T-helper 17 cell (primary cell): ENCODE data around the gene TFRC. TPM values are rescaled to one million over a fixed set of nuclear protein-coding genes. Genes with fewer than 3 reads are reported as not detected.
A peak's percentile ranks its signal among the peaks of the same experiment; 100 is the strongest.

Experiments
- ATAC-seq: fragments of 150-1000 bp; cut with Tn5 transposase; 2 replicates; pipeline ENCODE4 v1.10.0; 2021; ENCODE audit warnings: mild to moderate bottlenecking, moderate library complexity
- DNase-seq, 3 donors: peaks; one replicate each; pipeline versions ENCODE4 v3.0.0 to v3.0.0-alpha.2; 2020 to 2021
- H3K9me3 ChIP-seq: one replicate; pipeline ENCODE4 v1.7.0; 2013; ENCODE audit warnings: low read length, mild to moderate bottlenecking; ENCODE audit not compliant: control insufficient read depth, poor library complexity, severe bottlenecking
- H3K27ac Mint-ChIP-seq: one replicate; pipeline ENCODE4 v1.8.0; 2022; ENCODE audit warnings: mild to moderate bottlenecking, moderate library complexity, mixed read lengths
- H3K27me3 Mint-ChIP-seq: one replicate; pipeline ENCODE4 v1.8.0; 2022; ENCODE audit warnings: mixed read lengths
- H3K36me3 Mint-ChIP-seq: one replicate; pipeline ENCODE4 v1.8.0; 2022; ENCODE audit warnings: low read depth, mixed read lengths
- H3K4me1 Mint-ChIP-seq: one replicate; pipeline ENCODE4 v1.8.0; 2022; ENCODE audit warnings: mild to moderate bottlenecking, mixed read lengths
- H3K4me3 Mint-ChIP-seq: one replicate; pipeline ENCODE4 v1.8.0; 2022; ENCODE audit warnings: mild to moderate bottlenecking, moderate library complexity, mixed read lengths
- total RNA-seq, 4 donors: library from RNA in 2 of 4; stranded (reverse) in 2 of 4; gene quantifications; one replicate each; pipeline ENCODE4 v1.2.3 and lab custom pipeline; 2022 to 2026

Gene TFRC
- 100 to 1,000 TPM; 218 to 221 TPM for total RNA-seq
- total RNA-seq (lab: John Stamatoyannopoulos, UW): 259 to 519 reads per million in 2 donors

DNA sequence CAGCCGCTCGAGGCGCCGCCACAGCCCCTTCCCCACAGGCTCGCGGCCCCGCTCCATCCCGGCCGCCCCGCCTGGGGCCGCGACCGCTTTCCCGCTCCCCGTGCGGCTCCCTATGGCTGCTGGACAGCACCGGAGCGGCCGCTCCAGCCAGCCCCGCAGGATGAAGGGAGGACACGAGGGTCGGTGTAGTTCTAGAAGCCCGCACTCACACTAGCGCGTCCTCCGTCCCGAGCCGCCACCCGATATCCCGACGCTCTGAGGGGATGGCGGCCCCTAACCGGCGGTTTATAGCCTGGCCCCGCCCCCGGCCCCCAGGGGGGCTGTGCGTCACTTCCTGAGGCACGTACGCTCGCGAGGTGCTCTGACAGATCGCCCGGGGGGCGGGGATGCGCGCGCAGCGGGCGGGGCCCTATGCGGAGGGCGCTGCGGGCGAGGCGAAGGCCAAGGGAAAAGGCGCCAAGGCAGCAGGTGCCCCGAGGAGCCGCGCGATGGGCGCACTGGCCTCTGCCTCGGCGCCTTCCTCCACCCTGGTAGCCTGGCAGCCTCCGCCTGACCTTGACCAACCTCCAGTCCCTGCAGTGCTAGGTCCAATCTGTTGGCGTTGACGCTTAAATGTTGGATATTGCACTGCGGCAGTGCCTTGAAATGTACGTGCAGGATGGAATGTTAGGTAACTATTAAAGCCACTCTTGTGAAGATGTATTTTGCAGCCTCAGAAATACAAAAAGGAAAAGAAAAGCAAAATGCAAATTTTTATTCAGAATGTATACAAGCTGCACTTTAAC lies at the start of gene TFRC:
TFRC (minus strand) TSS at position 257 of the 785 bp plus-strand sequence. CDS start 4,991 bp downstream, outside the sequence.
- peak within 1 kb of the TSS; percentile 92 for H3K27ac Mint-ChIP-seq
- H3K36me3 Mint-ChIP-seq: peaks cover 3% of the 10 kb centered on the region
- DNase-seq (peak; percentile 94 to 99 (median 94)), ATAC-seq (peak; percentile 91)
- H3K4me3 Mint-ChIP-seq: peak within 1 kb of the TSS; percentile 96
- H3K4me1 Mint-ChIP-seq: peaks cover 40% of the 10 kb centered on the region
- H3K9me3 ChIP-seq: no peaks in the 10 kb centered on the region
- H3K27me3 Mint-ChIP-seq: no peaks in the 10 kb centered on the region

DNA sequence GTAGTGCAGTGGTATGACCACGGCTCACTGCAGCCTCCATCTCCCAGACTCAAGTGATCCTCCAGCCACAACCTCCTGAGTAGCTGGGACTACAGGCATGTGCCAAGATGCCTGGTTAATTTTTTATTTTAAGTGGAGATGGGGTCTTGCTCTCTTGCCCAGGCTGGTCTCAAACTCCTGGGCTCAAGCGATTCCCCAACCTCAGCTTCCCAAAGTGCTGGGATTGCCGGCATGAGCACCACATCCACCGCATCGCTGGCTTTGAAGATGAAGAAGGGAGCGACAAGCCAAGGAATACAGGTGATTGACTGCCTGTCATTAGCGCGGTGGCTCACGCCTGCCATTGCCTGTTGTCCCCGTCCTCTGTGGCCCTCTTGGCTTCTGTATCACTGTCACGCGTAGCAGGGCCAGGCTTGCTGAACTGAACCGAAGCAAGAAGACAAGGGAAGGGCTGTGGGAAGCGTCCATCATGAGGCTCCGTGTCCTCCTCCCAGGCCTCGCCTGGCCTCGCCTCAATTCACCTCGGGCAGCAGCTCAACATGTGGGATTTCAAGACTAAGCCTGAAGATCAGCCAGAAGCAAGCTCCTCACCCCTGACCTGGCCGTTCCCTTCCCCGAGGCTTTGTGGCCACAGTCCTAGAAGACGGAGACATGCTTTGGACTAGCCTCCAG lies 46.4 kb upstream of the TFRC start:
- no peaks in the 10 kb centered on the region for H3K9me3 ChIP-seq
- Mint-ChIP-seq H3K4me1 (peaks cover 19% of the 10 kb centered on the region), H3K27ac (peak overlapping the region; percentile 91), H3K4me3 (no peak overlapping the region), H3K36me3 (no peaks in the 10 kb centered on the region), H3K27me3 (no peaks in the 10 kb centered on the region)
- no peak for DNase-seq
- no peak for ATAC-seq

DNA sequence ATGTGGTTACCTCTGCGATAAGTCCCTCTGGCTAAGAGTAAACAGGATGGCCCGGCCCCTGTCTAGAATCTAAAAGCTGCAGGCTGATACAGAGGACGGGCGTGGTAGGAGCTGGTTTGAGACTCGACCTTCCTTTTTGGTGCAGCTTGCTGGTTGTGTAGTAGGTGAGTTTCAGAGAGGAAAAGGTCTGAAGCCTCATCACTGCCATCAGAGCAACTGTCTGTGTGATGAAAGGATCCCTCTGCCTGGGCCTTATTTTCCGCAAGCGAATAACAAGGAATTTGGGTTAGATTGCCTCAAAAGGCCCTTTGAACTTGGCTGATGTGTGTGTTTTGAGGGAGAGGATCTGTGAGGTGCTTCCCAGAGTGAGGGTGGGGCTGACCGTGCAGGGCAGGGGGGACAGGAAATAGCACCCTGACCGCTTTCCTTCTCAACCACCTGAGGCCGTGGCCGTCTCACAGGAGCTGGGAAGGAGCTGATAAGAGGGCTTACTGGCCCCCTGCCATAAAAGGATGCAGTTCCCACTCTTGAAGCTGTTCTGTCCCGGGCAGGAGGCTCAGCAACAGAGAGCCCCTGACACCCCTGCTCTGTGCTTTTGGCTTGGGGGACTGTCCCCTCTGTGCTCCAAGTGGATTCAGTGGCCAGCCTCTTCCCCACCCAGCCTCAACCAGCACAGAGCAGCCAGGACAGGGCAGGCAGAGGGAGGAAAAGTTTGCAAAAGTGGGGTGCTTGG lies 45.6 kb upstream of the TFRC start:
- Mint-ChIP-seq H3K4me3 (peak overlapping the region; percentile 39), H3K27me3 (no peaks in the 10 kb centered on the region), H3K27ac (peak overlapping the region; percentile 91), H3K4me1 (peaks cover 24% of the 10 kb centered on the region), H3K36me3 (no peaks in the 10 kb centered on the region)
- H3K9me3 ChIP-seq: no peaks in the 10 kb centered on the region
- DNase-seq (peak in 1 of 3 donors; percentile 27), ATAC-seq (peak; percentile 56)

DNA sequence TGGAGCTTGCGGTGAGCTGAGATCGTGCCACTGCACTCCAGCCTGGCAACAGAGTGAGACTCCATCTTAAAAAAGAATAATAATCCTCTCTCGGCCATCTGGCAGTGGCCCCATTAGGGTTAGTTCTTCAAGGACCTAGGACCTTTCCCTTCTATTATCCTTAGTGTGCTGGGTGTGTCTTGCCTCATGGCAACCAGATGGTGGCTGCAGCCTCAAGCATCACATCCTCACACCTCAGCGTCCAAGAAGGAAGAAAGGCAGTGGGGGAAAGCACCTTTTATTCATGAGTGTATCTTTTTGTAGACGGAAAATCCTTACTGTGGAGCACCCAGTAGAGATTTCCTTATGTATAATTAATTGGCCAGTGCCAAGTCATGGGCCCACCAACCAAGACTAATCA lies 42.7 kb upstream of the TFRC start:
- peaks cover 27% of the 10 kb centered on the region for H3K4me1 Mint-ChIP-seq
- no peaks in the 10 kb centered on the region for H3K9me3 ChIP-seq
- no peak overlapping the region for H3K27ac Mint-ChIP-seq
- H3K36me3 Mint-ChIP-seq: no peaks in the 10 kb centered on the region
- no peaks in the 10 kb centered on the region for H3K27me3 Mint-ChIP-seq
- no peak for DNase-seq
- ATAC-seq: no peak
- no peak overlapping the region for H3K4me3 Mint-ChIP-seq

DNA sequence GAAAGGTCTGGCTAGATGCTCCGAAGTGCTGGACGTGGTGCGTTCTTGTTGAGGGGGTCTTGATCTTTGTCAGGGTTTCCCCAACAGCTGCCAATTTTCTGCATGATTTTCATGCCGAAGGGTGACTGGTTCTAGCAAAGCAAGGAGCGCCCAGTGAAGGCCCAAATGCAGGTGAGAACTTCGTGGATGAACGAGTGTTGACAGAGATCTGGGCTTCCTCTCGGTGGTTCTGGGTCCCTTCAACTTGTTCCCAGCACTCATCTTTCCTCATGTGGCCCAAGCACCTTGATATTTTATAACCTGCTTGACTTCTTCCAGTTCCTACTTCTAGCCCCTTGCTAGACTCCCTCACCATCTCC lies 40.8 kb upstream of the TFRC start:
- no peak overlapping the region for H3K4me3 Mint-ChIP-seq
- ATAC-seq: no peak
- DNase-seq: no peak
- no peaks in the 10 kb centered on the region for H3K27me3 Mint-ChIP-seq
- H3K27ac Mint-ChIP-seq: no peak overlapping the region
- peaks cover 23% of the 10 kb centered on the region for H3K4me1 Mint-ChIP-seq
- no peaks in the 10 kb centered on the region for H3K9me3 ChIP-seq
- H3K36me3 Mint-ChIP-seq: no peaks in the 10 kb centered on the region

DNA sequence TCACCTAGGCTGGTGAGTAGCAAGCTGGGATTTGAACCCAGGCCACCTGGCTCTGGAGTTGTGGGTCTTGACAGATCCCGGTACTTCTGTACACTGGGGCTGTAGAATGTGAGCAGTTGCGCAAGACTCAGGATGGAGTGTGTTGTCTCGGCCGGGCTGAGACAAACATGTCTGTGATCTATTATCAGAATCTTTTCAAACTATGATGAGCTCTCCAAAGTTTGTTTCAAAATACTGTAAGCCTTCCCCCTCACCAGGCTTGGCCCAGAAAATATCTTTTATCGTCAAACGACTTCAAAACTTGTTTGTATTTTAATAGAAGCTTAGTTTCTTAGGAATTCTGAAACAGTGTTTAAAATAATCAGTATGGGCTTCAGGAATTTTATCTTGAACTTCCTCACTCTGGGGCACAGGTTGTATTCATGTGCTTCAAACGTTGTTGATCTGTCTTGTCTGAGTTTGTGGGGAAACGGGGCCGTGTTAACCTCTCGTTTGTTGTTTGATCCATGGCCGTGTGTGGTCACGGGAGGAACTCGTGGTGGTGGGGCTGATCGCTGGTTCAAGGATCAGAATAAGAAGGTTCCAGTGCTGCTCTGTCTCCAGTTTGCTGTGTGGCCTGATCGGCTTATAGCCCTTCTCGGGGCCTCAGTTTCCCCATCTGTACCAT lies 40.3 kb upstream of the TFRC start:
- H3K4me3 Mint-ChIP-seq: no peak overlapping the region

DNA sequence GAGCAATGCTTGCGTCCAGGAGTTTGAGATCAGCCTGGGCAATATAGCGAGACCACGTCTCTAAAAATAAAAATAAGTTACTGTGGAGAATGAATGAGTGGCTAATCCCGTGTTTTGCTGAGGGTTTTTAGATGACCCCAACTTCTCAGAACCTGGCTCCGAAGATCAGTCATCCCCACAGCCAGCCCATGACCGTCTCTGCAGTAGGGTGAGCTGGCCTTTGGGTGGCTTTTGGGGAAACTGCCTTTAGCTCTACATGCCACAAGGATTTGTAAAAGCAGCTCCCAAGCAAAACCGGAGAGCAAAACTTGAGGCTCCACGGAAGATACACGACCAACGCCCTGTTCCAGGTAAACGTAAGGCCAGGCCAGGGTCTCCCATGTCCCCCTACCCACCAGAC lies 39.2 kb upstream of the TFRC start:
- H3K36me3 Mint-ChIP-seq: no peaks in the 10 kb centered on the region

More for the DNA sequence above, 40.3 kb upstream of the TFRC start:
- Mint-ChIP-seq H3K27ac (no peak overlapping the region), H3K4me1 (peaks cover 18% of the 10 kb centered on the region), H3K27me3 (no peaks in the 10 kb centered on the region), H3K36me3 (no peaks in the 10 kb centered on the region)
- H3K9me3 ChIP-seq: no peaks in the 10 kb centered on the region
- DNase-seq (no peak), ATAC-seq (no peak)

DNA sequence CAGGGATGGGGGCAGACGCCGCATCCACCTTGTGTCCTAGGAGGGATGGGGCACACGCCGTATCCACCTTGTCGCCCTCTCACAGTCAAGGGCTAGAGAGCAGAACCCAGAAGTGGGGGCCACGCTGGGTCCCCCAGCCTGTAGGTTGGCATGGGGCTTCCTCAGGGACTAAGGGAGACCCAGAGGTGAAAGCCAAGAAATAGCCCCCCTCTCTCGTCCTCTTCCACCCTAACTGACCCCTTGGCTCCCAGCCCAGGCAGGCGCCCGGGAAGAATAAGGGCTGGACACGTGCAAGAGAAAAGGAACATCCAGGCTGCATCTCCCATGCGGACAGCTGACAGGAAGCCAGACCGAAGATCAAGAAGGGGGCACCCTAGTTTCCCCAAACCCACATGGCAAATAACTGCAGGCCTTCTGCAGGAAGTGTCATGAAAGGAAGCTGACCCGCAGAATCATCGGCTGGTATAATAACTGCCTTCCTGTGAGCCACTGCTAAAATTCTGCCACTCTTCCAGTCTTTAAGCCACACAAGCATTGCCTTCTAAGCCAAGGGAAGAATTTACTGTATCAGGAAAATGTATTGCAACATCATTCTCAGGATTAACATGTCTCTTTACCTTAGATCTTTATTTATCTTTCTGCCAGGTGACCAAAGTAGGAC lies 38.5 kb upstream of the TFRC start:
- Mint-ChIP-seq H3K27me3 (no peaks in the 10 kb centered on the region), H3K27ac (no peak overlapping the region), H3K4me3 (no peak overlapping the region), H3K36me3 (no peaks in the 10 kb centered on the region), H3K4me1 (peaks cover 15% of the 10 kb centered on the region)
- DNase-seq (no peak), ATAC-seq (no peak)
- H3K9me3 ChIP-seq: no peaks in the 10 kb centered on the region

More for the DNA sequence above, 39.2 kb upstream of the TFRC start:
- Mint-ChIP-seq H3K4me1 (peaks cover 15% of the 10 kb centered on the region), H3K4me3 (no peak overlapping the region), H3K27me3 (no peaks in the 10 kb centered on the region), H3K27ac (no peak overlapping the region)
- H3K9me3 ChIP-seq: no peaks in the 10 kb centered on the region
- DNase-seq (no peak), ATAC-seq (no peak)

DNA sequence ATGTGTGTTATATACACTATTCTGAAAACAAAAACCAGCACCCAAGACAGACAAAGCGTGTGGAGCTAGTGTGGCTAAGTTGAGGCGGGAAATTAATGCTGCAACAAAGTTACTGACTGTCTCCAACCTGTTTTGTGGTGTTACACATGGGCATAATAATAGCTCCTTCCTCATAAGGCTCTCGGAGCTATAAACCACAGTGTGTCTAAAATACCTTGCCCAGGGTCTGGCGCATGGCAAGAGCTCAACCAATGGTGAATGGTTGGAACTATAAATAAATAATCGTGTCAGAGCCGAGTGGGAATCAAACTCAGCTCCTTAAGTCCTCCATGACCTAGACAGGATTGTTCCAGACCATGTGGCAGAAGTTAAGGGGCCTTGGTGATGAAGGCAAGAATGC lies 35.9 kb upstream of the TFRC start:
- H3K36me3 Mint-ChIP-seq: no peaks in the 10 kb centered on the region
- H3K4me1 Mint-ChIP-seq: peaks cover 10% of the 10 kb centered on the region
- H3K27me3 Mint-ChIP-seq: no peaks in the 10 kb centered on the region
- no peaks in the 10 kb centered on the region for H3K9me3 ChIP-seq
- no peak for ATAC-seq
- DNase-seq: no peak
- peak overlapping the region; percentile 34 for H3K27ac Mint-ChIP-seq
- H3K4me3 Mint-ChIP-seq: no peak overlapping the region

DNA sequence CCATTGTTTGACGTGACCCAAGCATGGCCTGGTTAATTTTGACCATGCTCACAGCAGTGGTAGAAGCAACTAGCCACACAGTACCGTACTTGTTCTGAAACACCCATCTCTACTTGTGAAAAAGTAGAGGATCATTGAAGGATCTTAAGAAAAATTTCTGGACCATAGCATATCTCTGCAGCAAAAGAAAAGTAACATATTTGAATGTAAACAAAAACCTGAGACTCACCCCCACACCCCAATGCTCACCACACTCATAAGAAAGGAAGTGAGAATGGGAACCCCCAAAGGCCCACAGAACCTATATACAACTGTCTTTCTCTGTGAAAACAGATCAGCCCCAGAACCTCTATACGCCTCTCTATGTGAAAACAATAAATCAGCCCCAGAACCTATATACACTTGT lies 33.8 kb upstream of the TFRC start:
- Mint-ChIP-seq H3K36me3 (no peaks in the 10 kb centered on the region), H3K4me3 (no peak overlapping the region), H3K4me1 (peaks cover 16% of the 10 kb centered on the region), H3K27ac (no peak overlapping the region), H3K27me3 (no peaks in the 10 kb centered on the region)
- no peaks in the 10 kb centered on the region for H3K9me3 ChIP-seq
- peak; percentile 64 for ATAC-seq
- no peak for DNase-seq

DNA sequence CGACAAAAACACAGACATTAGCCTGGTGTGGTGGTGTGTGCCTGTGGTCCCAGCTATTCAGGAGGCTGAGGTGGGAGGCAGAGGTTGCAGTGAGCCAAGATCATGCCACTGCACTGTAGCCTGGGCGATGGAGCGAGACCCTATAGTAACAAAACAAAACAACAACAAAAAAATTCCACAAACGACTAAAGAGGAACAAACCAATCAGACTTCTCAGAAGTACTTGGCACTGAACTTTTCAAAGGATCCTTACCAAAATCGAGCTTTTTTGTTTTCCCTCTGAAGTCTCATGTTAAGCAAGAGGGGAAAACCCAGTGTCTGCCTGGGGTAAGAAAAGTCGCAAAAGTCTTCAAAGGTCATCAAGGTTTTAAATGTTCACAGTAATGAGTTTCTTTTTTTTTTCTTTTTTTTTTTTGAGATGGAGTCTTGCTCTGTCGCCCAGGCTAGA lies 30.1 kb upstream of the TFRC start:
- H3K4me3 Mint-ChIP-seq: peak overlapping the region; percentile 43
- peak in 1 of 3 donors; percentile 16 for DNase-seq
- ATAC-seq: peak; percentile 85
- peak overlapping the region; percentile 90 for H3K27ac Mint-ChIP-seq
- peaks cover 11% of the 10 kb centered on the region for H3K4me1 Mint-ChIP-seq
- H3K36me3 Mint-ChIP-seq: no peaks in the 10 kb centered on the region
- H3K27me3 Mint-ChIP-seq: no peaks in the 10 kb centered on the region
- H3K9me3 ChIP-seq: no peaks in the 10 kb centered on the region

DNA sequence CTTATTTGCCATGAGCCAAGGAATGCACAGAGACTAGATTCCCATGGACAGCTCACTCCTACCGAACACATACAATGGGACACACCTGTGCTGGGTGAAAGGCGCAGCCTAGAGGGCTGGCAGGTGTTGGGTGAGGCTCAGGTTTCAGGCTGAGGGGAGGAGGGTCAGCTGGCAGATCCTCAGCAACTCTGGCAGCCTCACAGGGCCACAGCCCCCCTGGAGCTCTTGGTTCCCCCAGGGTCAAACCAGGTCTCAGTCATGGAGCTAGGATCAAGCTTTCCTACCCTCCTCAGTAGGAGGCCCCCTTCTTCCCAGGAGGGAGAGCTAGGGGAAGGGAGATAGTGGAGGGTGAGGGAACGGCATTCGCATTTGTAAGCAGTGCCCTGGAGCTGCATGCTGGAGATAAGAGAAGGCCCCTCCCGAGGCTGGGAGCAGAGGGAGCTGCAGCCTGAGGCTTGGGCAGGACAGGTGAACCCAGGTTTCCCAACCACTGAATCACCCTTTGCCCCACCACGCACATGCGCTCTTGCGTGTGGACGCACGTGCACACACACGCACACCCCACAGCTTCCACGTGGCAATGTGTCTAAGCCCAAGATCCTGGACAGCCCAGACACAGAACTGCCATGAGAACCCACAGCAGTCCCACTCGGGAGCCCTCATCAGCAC lies 26.3 kb upstream of the TFRC start:
- no peaks in the 10 kb centered on the region for H3K9me3 ChIP-seq
- Mint-ChIP-seq H3K36me3 (no peaks in the 10 kb centered on the region), H3K27me3 (no peaks in the 10 kb centered on the region), H3K27ac (no peak overlapping the region), H3K4me1 (peaks cover 11% of the 10 kb centered on the region), H3K4me3 (no peak overlapping the region)
- ATAC-seq (no peak), DNase-seq (no peak)
